ENCODE data around the gene LDLRAD3.

DNA sequence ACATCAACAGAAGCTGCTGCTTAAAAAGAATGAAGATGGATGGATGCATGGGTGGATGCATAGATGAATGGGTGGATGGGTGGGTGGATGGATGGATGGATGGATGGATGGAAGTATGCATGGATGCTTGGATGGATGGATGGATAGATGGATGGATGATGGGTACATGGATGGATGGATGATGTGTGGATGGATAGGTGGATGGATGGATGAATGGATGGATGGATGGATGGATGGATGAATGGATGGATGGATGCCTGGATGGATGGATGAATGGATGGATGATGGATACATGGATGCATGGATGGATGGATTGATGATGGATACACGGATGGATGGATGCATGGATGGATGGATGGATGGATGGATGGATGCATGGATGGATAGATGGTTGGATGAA, 110.8 kb downstream of the LDLRAD3 start:
- TF ChIP-seq, protein P1, sequence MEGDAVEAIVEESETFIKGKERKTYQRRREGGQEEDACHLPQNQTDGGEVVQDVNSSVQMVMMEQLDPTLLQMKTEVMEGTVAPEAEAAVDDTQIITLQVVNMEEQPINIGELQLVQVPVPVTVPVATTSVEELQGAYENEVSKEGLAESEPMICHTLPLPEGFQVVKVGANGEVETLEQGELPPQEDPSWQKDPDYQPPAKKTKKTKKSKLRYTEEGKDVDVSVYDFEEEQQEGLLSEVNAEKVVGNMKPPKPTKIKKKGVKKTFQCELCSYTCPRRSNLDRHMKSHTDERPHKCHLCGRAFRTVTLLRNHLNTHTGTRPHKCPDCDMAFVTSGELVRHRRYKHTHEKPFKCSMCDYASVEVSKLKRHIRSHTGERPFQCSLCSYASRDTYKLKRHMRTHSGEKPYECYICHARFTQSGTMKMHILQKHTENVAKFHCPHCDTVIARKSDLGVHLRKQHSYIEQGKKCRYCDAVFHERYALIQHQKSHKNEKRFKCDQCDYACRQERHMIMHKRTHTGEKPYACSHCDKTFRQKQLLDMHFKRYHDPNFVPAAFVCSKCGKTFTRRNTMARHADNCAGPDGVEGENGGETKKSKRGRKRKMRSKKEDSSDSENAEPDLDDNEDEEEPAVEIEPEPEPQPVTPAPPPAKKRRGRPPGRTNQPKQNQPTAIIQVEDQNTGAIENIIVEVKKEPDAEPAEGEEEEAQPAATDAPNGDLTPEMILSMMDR (conservative IDR thresholded peaks at IDR 0.05; ENCODE audit: low read length), result no peak
- TF ChIP-seq EZH2phosphoT487 (IDR thresholded peaks at IDR 0.05; ENCODE audit: borderline replicate concordance, low read depth, low read length), result no peak
